NOMO-1 treated with dmso at 0.1 percent for 144 hours (cell line): Measurements from ENCODE around the gene OR2AG1.
A peak's percentile ranks its signal among the peaks of the same experiment; 100 is the strongest.
"Not testable (repeated sequence)": the region's sequence is repeated elsewhere in the genome, so short reads cannot be mapped to it uniquely, and the experiment has no call there.

Source experiments
- DNase-seq: peaks from one replicate; lab custom pipeline; 2025; ENCODE audit not compliant: unreplicated experiment; lab: John Stamatoyannopoulos, UW

Gene OR2AG1

GRCh38 chr11:6780829-6781228 lies 2.0 kb upstream of the OR2AG1 start:
- DNase-seq, result no peak

- DNase-seq, result no peak
Measured at GRCh38 chr11:6790546-6790945, 7.7 kb downstream of the OR2AG1 start.

GRCh38 chr11:6794639-6795038 lies 11.8 kb downstream of the OR2AG1 start:
- DNase-seq, result no peak

- no peak for DNase-seq
Measured at GRCh38 chr11:6799402-6799801, 16.6 kb downstream of the OR2AG1 start, which contains the start of gene OR6A2. OR6A2 (minus strand) TSS chr11:6799689; CDS start chr11:6795708, 3,981 bp downstream.

GRCh38 chr11:6801075-6801474 lies 18.3 kb downstream of the OR2AG1 start:
- not testable (repeated sequence) for DNase-seq

- DNase-seq, result peak; percentile 2
Measured at GRCh38 chr11:6812390-6813005, 29.7 kb downstream of the OR2AG1 start.

GRCh38 chr11:6813656-6814055 lies 30.8 kb downstream of the OR2AG1 start:
- no peak for DNase-seq

- DNase-seq, result no peak
Measured at GRCh38 chr11:6817694-6818093, 34.9 kb downstream of the OR2AG1 start.

- DNase-seq, result no peak
Measured at GRCh38 chr11:6818967-6819366, 36.1 kb downstream of the OR2AG1 start.

GRCh38 chr11:6824136-6824823 lies 41.5 kb downstream of the OR2AG1 start:
- DNase-seq, result no peak

GRCh38 chr11:6825231-6825744 lies 42.5 kb downstream of the OR2AG1 start:
- DNase-seq, result no peak

- no peak for DNase-seq
Measured at GRCh38 chr11:6828103-6828502, 45.3 kb downstream of the OR2AG1 start.

GRCh38 chr11:6833356-6833755 lies 50.5 kb downstream of the OR2AG1 start:
- DNase-seq, result no peak

GRCh38 chr11:6834021-6834420 lies 51.2 kb downstream of the OR2AG1 start:
- DNase-seq, result no peak
